SJSA1 (cell line): Measurements from ENCODE around the gene DYTN. TPM values are rescaled to one million over a fixed set of nuclear protein-coding genes. Genes with fewer than 3 reads are reported as not detected.

Source experiments
- DNase-seq, 2 experiments: peaks; one replicate each; pipeline ENCODE4 v3.0.0-alpha.2; 2015 to 2020; ENCODE audit warnings: low spot score in 2 of 2, low read depth in 1 of 2
- H3K27ac ChIP-seq: fragments of 250-450 bp; sonication (Bioruptor Pico); 2 replicates; pipeline ENCODE4 v1.5.1; 2020; ENCODE audit warnings: mild to moderate bottlenecking, moderate library complexity
- H3K27me3 ChIP-seq: fragments of 250-450 bp; sonication (Bioruptor Pico); replicated peaks from 2 replicates; pipeline ENCODE4 v1.5.1; 2020; ENCODE audit warnings: mild to moderate bottlenecking, moderate library complexity
- H3K36me3 ChIP-seq: fragments of 250-450 bp; sonication (Bioruptor Pico); 2 replicates; pipeline ENCODE4 v1.5.1; 2020; ENCODE audit warnings: mild to moderate bottlenecking
- H3K4me1 ChIP-seq: fragments of 250-450 bp; sonication (Bioruptor Pico); replicated peaks from 2 replicates; pipeline ENCODE4 v1.6.1; 2021; ENCODE audit warnings: mild to moderate bottlenecking
- H3K4me3 ChIP-seq: fragments of 250-450 bp; sonication (Bioruptor Pico); 2 replicates; pipeline ENCODE4 v1.5.1; 2020; ENCODE audit warnings: mild to moderate bottlenecking
- H3K9me3 ChIP-seq: fragments of 250-450 bp; sonication (Bioruptor Pico); replicated peaks from 2 replicates; pipeline ENCODE4 v1.5.1; 2020; ENCODE audit warnings: mild to moderate bottlenecking
- total RNA-seq: library from RNA; depleted of rRNA; stranded (reverse); fragments of >200 nt; shearing (Covaris generic); gene quantifications from 2 replicates; pipeline ENCODE4 v1.2.3, GENCODE V29; 2014

The DYTN gene
- total RNA-seq, 1 experiment from 2014 or later, result not detected

GRCh38 chr2:206683546-206683945, 34.6 kb downstream of the DYTN start:
- Histone ChIP-seq H3K4me3 (no peak overlapping the region), H3K4me1 (no peaks in the 10 kb centered on the region), H3K27ac (no peak overlapping the region), H3K9me3 (no peaks in the 10 kb centered on the region), H3K36me3 (no peaks in the 10 kb centered on the region), H3K27me3 (no peaks in the 10 kb centered on the region; the same call in 1 of the 2 replicates)
- no peak for DNase-seq

GRCh38 chr2:206670531-206671319, 47.5 kb downstream of the DYTN start:
- no peak for DNase-seq
- H3K27ac ChIP-seq, result no peak overlapping the region
- no peaks in the 10 kb centered on the region for H3K9me3 ChIP-seq
- no peak overlapping the region for H3K4me3 ChIP-seq
- no peaks in the 10 kb centered on the region; the same call in 1 of the 2 replicates for H3K27me3 ChIP-seq
- H3K36me3 ChIP-seq, result no peaks in the 10 kb centered on the region
- H3K4me1 ChIP-seq, result no peaks in the 10 kb centered on the region

- H3K36me3 ChIP-seq, result no peaks in the 10 kb centered on the region
- H3K27ac ChIP-seq, result no peak overlapping the region
- no peak overlapping the region for H3K4me3 ChIP-seq
- no peak for DNase-seq
- no peaks in the 10 kb centered on the region for H3K9me3 ChIP-seq
- no peaks in the 10 kb centered on the region for H3K4me1 ChIP-seq
- H3K27me3 ChIP-seq, result peaks cover 7% of the 10 kb centered on the region
Measured at GRCh38 chr2:206665251-206665650, 52.9 kb downstream of the DYTN start.

GRCh38 chr2:206657087-206657486, 61.1 kb downstream of the DYTN start:
- DNase-seq, result no peak
- Histone ChIP-seq H3K36me3 (no peaks in the 10 kb centered on the region), H3K27ac (no peak overlapping the region), H3K27me3 (peaks cover 4% of the 10 kb centered on the region), H3K9me3 (no peaks in the 10 kb centered on the region), H3K4me3 (no peak overlapping the region), H3K4me1 (no peaks in the 10 kb centered on the region)

- H3K36me3 ChIP-seq, result no peaks in the 10 kb centered on the region
- no peak overlapping the region for H3K27ac ChIP-seq
- no peak for DNase-seq
- H3K27me3 ChIP-seq, result no peaks in the 10 kb centered on the region
- H3K4me1 ChIP-seq, result no peaks in the 10 kb centered on the region
- no peak overlapping the region for H3K4me3 ChIP-seq
- no peaks in the 10 kb centered on the region for H3K9me3 ChIP-seq
Measured at GRCh38 chr2:206647985-206648384, 70.2 kb downstream of the DYTN start.

- Histone ChIP-seq H3K27me3 (no peaks in the 10 kb centered on the region), H3K9me3 (no peaks in the 10 kb centered on the region), H3K4me1 (no peaks in the 10 kb centered on the region), H3K27ac (no peak within 1 kb of the TSS), H3K4me3 (no peak within 1 kb of the TSS), H3K36me3 (no peaks in the 10 kb centered on the region)
- peak; percentile 14 to 46 for DNase-seq
Measured at GRCh38 chr2:206642075-206643025, 75.8 kb downstream of the DYTN start, which contains the start of gene FAM237A. Gene FAM237A (plus strand): TSS chr2:206642487. CDS start chr2:206644237, 1,750 bp downstream.

- Histone ChIP-seq H3K4me3 (no peak overlapping the region), H3K27me3 (no peaks in the 10 kb centered on the region), H3K4me1 (no peaks in the 10 kb centered on the region), H3K27ac (no peak overlapping the region), H3K9me3 (no peaks in the 10 kb centered on the region), H3K36me3 (no peaks in the 10 kb centered on the region)
- no peak for DNase-seq
Measured at GRCh38 chr2:206641226-206641625, 77.0 kb downstream of the DYTN start.

GRCh38 chr2:206639636-206640035, 78.6 kb downstream of the DYTN start:
- Histone ChIP-seq H3K4me3 (no peak overlapping the region), H3K9me3 (no peaks in the 10 kb centered on the region), H3K27ac (no peak overlapping the region), H3K4me1 (no peaks in the 10 kb centered on the region), H3K36me3 (no peaks in the 10 kb centered on the region), H3K27me3 (no peaks in the 10 kb centered on the region)
- DNase-seq, result no peak

- no peaks in the 10 kb centered on the region for H3K27me3 ChIP-seq
- DNase-seq, result no peak
- no peaks in the 10 kb centered on the region for H3K4me1 ChIP-seq
- no peak overlapping the region for H3K27ac ChIP-seq
- H3K36me3 ChIP-seq, result no peaks in the 10 kb centered on the region
- H3K9me3 ChIP-seq, result no peaks in the 10 kb centered on the region
- H3K4me3 ChIP-seq, result no peak overlapping the region
Measured at GRCh38 chr2:206635015-206635414, 83.2 kb downstream of the DYTN start.

- Histone ChIP-seq H3K9me3 (no peaks in the 10 kb centered on the region), H3K4me1 (no peaks in the 10 kb centered on the region), H3K27me3 (no peaks in the 10 kb centered on the region; the same call in 1 of the 2 replicates), H3K27ac (no peak overlapping the region), H3K36me3 (no peaks in the 10 kb centered on the region), H3K4me3 (no peak overlapping the region)
- no peak for DNase-seq
Measured at GRCh38 chr2:206631340-206631739, 86.9 kb downstream of the DYTN start.

- no peaks in the 10 kb centered on the region; the same call in 1 of the 2 replicates for H3K27me3 ChIP-seq
- no peaks in the 10 kb centered on the region for H3K9me3 ChIP-seq
Measured at GRCh38 chr2:206627632-206628031, 90.6 kb downstream of the DYTN start.

GRCh38 chr2:206626108-206626507, 92.1 kb downstream of the DYTN start:
- Histone ChIP-seq H3K9me3 (no peaks in the 10 kb centered on the region), H3K36me3 (no peaks in the 10 kb centered on the region), H3K27me3 (no peaks in the 10 kb centered on the region; the same call in 1 of the 2 replicates), H3K4me3 (no peak overlapping the region), H3K27ac (no peak overlapping the region), H3K4me1 (no peaks in the 10 kb centered on the region)
- DNase-seq, result no peak

More at GRCh38 chr2:206627632-206628031, 90.6 kb downstream of the DYTN start:
- DNase-seq, result no peak
- Histone ChIP-seq H3K36me3 (no peaks in the 10 kb centered on the region), H3K4me3 (no peak overlapping the region), H3K27ac (no peak overlapping the region), H3K4me1 (no peaks in the 10 kb centered on the region)

- no peaks in the 10 kb centered on the region for H3K27me3 ChIP-seq
- no peaks in the 10 kb centered on the region for H3K36me3 ChIP-seq
- H3K4me1 ChIP-seq, result peaks cover 25% of the 10 kb centered on the region
- no peak for DNase-seq
- H3K27ac ChIP-seq, result no peak overlapping the region
- no peaks in the 10 kb centered on the region for H3K9me3 ChIP-seq
- no peak overlapping the region for H3K4me3 ChIP-seq
Measured at GRCh38 chr2:206619011-206619410, 99.2 kb downstream of the DYTN start.

GRCh38 chr2:206616151-206616550, 102.0 kb downstream of the DYTN start:
- Histone ChIP-seq H3K27me3 (no peaks in the 10 kb centered on the region), H3K27ac (peak overlapping the region; percentile 21; the same call in 1 of the 2 replicates), H3K4me3 (no peak overlapping the region), H3K36me3 (no peaks in the 10 kb centered on the region), H3K4me1 (peaks cover 25% of the 10 kb centered on the region), H3K9me3 (no peaks in the 10 kb centered on the region)
- DNase-seq, result peak; percentile 41 to 42
